ENCODE results near the gene ARHGEF2. TPM values are rescaled to one million over a fixed set of nuclear protein-coding genes. Genes with fewer than 3 reads are reported as not detected.

ARHGEF2 gene
- total and polyA plus RNA-seq, 10 of the 15 experiments (the other 5 are each of a cell fraction or from before 2014, with no cell fraction given), result 8.1 to 113 (median 69.9) TPM

- H4K20me1 ChIP-seq (ENCODE audit: control insufficient read depth, insufficient read depth), result no peaks in the 10 kb centered on the region
- ChIA-PET CTCF (interaction anchor here (1.3 to 3.4 kb wide), 4 partner anchors 30 to 85 kb away, joined by 3 to 14 read pairs (median 6); no protein-coding TSS in a partner anchor), RAD21 (ENCODE audit: unreplicated experiment) (interaction anchor here (0.6 to 1.6 kb wide), 4 partner anchors 15 to 47 kb away, joined by 3 to 4 read pairs (median 3); partner anchors contain the start of gene ARHGEF2), SMC1A (ENCODE audit: uncharacterized antibody, unreplicated experiment) (interaction anchor here (1.1 to 2.5 kb wide), 4 partner anchors 30 to 161 kb away, joined by 4 to 14 read pairs (median 6); partner anchors contain the start of gene SYT11), POLR2A (interaction anchor here (0.6 to 1.1 kb wide), 5 partner anchors 25 to 271 kb away, joined by 3 to 4 read pairs (median 4); partner anchors contain the start of gene ARHGEF2)
- DNase-seq (ENCODE audit: low read depth, low spot score), result no peak
- FAIRE-seq, result no peak
- H3K9me3 ChIP-seq (replicated peaks; ENCODE audit: control insufficient read depth, insufficient read depth, low read length), result no peaks in the 10 kb centered on the region
- H2AFZ ChIP-seq (ENCODE audit: control insufficient read depth, low read depth, low read length), result no peak overlapping the region; the same call in 1 of the 2 replicates
- peak; percentile 76 for TF ChIP-seq PKNOX1 (IDR thresholded peaks at IDR 0.05)
- no peak for TF ChIP-seq SMC3 (IDR thresholded peaks at IDR 0.05; ENCODE audit: borderline replicate concordance, low read length)
- peak overlapping the region; percentile 78 for H3K27ac ChIP-seq (ENCODE audit: control insufficient read depth, insufficient read depth)
- H3K36me3 ChIP-seq (ENCODE audit: control insufficient read depth in 2 of 2, insufficient read depth in 2 of 2, low read length in 1 of 2), result peaks cover 4 to 7% of the 10 kb centered on the region in 2 experiments
- peak overlapping the region; percentile 96 for H3K4me2 ChIP-seq (ENCODE audit: control insufficient read depth, insufficient read depth)
- H3K4me3 ChIP-seq, result peak overlapping the region; percentile 92
- intact Hi-C loops (cut with micrococcal nuclease; ENCODE audit: unreplicated experiment) (loop anchor here (2.0 kb wide), 1 partner anchor 35 kb away; the partner anchor contains the start of gene LAMTOR2), in situ Hi-C loops (cut with MboI) (no loop called here)
- ATAC-seq, result no peak
- H3K27me3 ChIP-seq (replicated peaks in 1 of 2; ENCODE audit: control insufficient read depth in 2 of 2, insufficient read depth in 2 of 2, low read length in 1 of 2), result no peaks in the 10 kb centered on the region
- peak overlapping the region; percentile 91 for H3K9ac ChIP-seq (ENCODE audit: control insufficient read depth, insufficient read depth, low read length)
- peaks cover 8% of the 10 kb centered on the region for H3K4me1 ChIP-seq (ENCODE audit: control insufficient read depth, insufficient read depth, low read length)
- peaks cover 23% of the 10 kb centered on the region for H3K79me2 ChIP-seq (ENCODE audit: control insufficient read depth, insufficient read depth, low read length)
- TSS peak; percentile 85 for BruUV-seq (replicated peaks)
- WGBS (ENCODE audit: insufficient coverage, insufficient replicate concordance, low lambda C conversion rate, missing lambda C conversion rate), result 80% methylated on average over 8 of the region's 8 CpGs
Measured at GRCh38 chr1:156019946-156020292, 41.6 kb upstream of the ARHGEF2 start.

GRCh38 chr1:156014829-156015228 lies 36.5 kb upstream of the ARHGEF2 start:
- CTCF ChIA-PET, result interaction anchor here (1.8 to 2.5 kb wide), 2 partner anchors 52 to 77 kb away, joined by 8 to 11 read pairs; no protein-coding TSS in a partner anchor
- Histone ChIP-seq H3K27me3 (replicated peaks in 1 of 2; ENCODE audit: control insufficient read depth in 2 of 2, insufficient read depth in 2 of 2, low read length in 1 of 2) (no peaks in the 10 kb centered on the region), H3K4me3 (no peak overlapping the region), H4K20me1 (ENCODE audit: control insufficient read depth, insufficient read depth) (no peaks in the 10 kb centered on the region), H3K9me3 (replicated peaks; ENCODE audit: control insufficient read depth, insufficient read depth, low read length) (no peaks in the 10 kb centered on the region), H3K79me2 (ENCODE audit: control insufficient read depth, insufficient read depth, low read length) (peaks cover 12% of the 10 kb centered on the region), H3K4me1 (ENCODE audit: control insufficient read depth, insufficient read depth, low read length) (peaks cover 35% of the 10 kb centered on the region), H3K9ac (ENCODE audit: control insufficient read depth, insufficient read depth, low read length) (no peak overlapping the region), H3K27ac (ENCODE audit: control insufficient read depth, insufficient read depth) (no peak overlapping the region), H3K4me2 (ENCODE audit: control insufficient read depth, insufficient read depth) (no peak overlapping the region), H3K36me3 (ENCODE audit: control insufficient read depth in 2 of 2, insufficient read depth in 2 of 2, low read length in 1 of 2) (peaks cover 13 to 23% of the 10 kb centered on the region in 2 experiments), H2AFZ (ENCODE audit: control insufficient read depth, low read depth, low read length) (no peak overlapping the region)
- FAIRE-seq (peak; percentile 47), ATAC-seq (no peak), DNase-seq (ENCODE audit: low read depth, low spot score) (no peak)
- RAD21 ChIA-PET (ENCODE audit: unreplicated experiment), result interaction anchor here (1.4 kb wide), 1 partner anchor 25 kb away, joined by 3 read pairs; no protein-coding TSS in a partner anchor
- SMC1A ChIA-PET (ENCODE audit: uncharacterized antibody, unreplicated experiment), result interaction anchor here (1.9 to 2.0 kb wide), 2 partner anchors 25 to 77 kb away, joined by 6 to 8 read pairs; no protein-coding TSS in a partner anchor
- intact Hi-C loops (cut with micrococcal nuclease; ENCODE audit: unreplicated experiment) (no loop called here), in situ Hi-C loops (cut with MboI) (no loop called here)
- no TSS peak for BruUV-seq (replicated peaks)
- POLR2A ChIA-PET, result interaction anchor here (0.9 kb wide), 1 partner anchor 9 kb away, joined by 4 read pairs; no protein-coding TSS in a partner anchor
- WGBS (ENCODE audit: insufficient coverage, insufficient replicate concordance, low lambda C conversion rate, missing lambda C conversion rate), result 99% methylated on average over 7 of the region's 7 CpGs
- TF ChIP-seq ELK1 (IDR thresholded peaks at IDR 0.05; ENCODE audit: low read depth, low read length), result no peak
- no peak for TF ChIP-seq STAT1 (conservative IDR thresholded peaks at IDR 0.05)
- TF ChIP-seq EGR1 (IDR thresholded peaks at IDR 0.05; ENCODE audit: borderline replicate concordance in 1 of 2, low read depth in 2 of 2, low read length in 2 of 2), result no peak
- TF ChIP-seq CUX1 (IDR thresholded peaks at IDR 0.05; ENCODE audit: insufficient replicate concordance, low read depth, low read length), result no peak
- TF ChIP-seq PML (IDR thresholded peaks at IDR 0.05; ENCODE audit: low read length), result no peak
- TF ChIP-seq YY1 (IDR thresholded peaks at IDR 0.05; ENCODE audit: low read depth, low read length), result no peak
- no peak for TF ChIP-seq ZNF24 (IDR thresholded peaks at IDR 0.05)

All from GM12878 (cell line).